H9 (cell line): ENCODE results near the gene PRAMEF1. TPM values are rescaled to one million over a fixed set of nuclear protein-coding genes. Genes with fewer than 3 reads are reported as not detected.

Source experiments
- DNase-seq: peaks from one replicate; pipeline ENCODE4 v3.0.0-alpha.2; 2017
- H2AFZ ChIP-seq: one replicate; pipeline ENCODE4 v1.6.1; 2013; ENCODE audit warnings: mild to moderate bottlenecking, low read length, control low read depth, moderate library complexity
- H2AK5ac ChIP-seq: 2 replicates; pipeline ENCODE4 v1.6.1; 2013; ENCODE audit warnings: low read length, control low read depth, mixed read lengths; ENCODE audit not compliant: insufficient read length
- H2BK120ac ChIP-seq: one replicate; pipeline ENCODE4 v1.6.1; 2013; ENCODE audit warnings: low read depth, mild to moderate bottlenecking, low read length, control low read depth, inconsistent platforms; ENCODE audit not compliant: poor library complexity, severe bottlenecking
- H2BK12ac ChIP-seq: 2 replicates; pipeline ENCODE4 v1.6.1; 2013; ENCODE audit warnings: low read length, control low read depth, mixed read lengths, low read depth; ENCODE audit not compliant: insufficient read length
- H2BK15ac ChIP-seq: 2 replicates; pipeline ENCODE4 v1.6.1; 2013; ENCODE audit warnings: low read depth, low read length, control low read depth
- H2BK20ac ChIP-seq: one replicate; pipeline ENCODE4 v1.6.1; 2013; ENCODE audit warnings: low read depth, mild to moderate bottlenecking, low read length, control low read depth, inconsistent platforms; ENCODE audit not compliant: poor library complexity, severe bottlenecking
- H2BK5ac ChIP-seq: 2 replicates; pipeline ENCODE4 v1.6.1; 2013; ENCODE audit warnings: low read length, control low read depth, mixed read lengths; ENCODE audit not compliant: insufficient read length
- H3K14ac ChIP-seq: 2 replicates; pipeline ENCODE4 v1.6.1; 2013; ENCODE audit warnings: low read length, control low read depth; ENCODE audit not compliant: insufficient read depth
- H3K18ac ChIP-seq: 2 replicates; pipeline ENCODE4 v1.6.1; 2013; ENCODE audit warnings: low read depth, mild to moderate bottlenecking, mixed read lengths, low read length, control low read depth; ENCODE audit not compliant: insufficient read length
- H3K23ac ChIP-seq: 2 replicates; pipeline ENCODE4 v1.6.1; 2013; ENCODE audit warnings: low read length, control low read depth, mixed read lengths, low read depth; ENCODE audit not compliant: insufficient read length
- H3K23me2 ChIP-seq: 2 replicates; pipeline ENCODE4 v1.6.1; 2013; ENCODE audit warnings: low read depth, mild to moderate bottlenecking, mixed read lengths, low read length, control low read depth; ENCODE audit not compliant: insufficient read length, poor library complexity, severe bottlenecking
- H3K27ac ChIP-seq: 2 replicates; pipeline ENCODE4 v1.5.1; 2013; ENCODE audit warnings: low read length, control low read depth, mixed read lengths, low read depth; ENCODE audit not compliant: insufficient read length
- H3K27me3 ChIP-seq: 2 replicates; pipeline ENCODE4 v1.6.1; 2013; ENCODE audit warnings: low read length, control low read depth, inconsistent platforms; ENCODE audit not compliant: insufficient read depth
- H3K4ac ChIP-seq: 2 replicates; pipeline ENCODE4 v1.6.1; 2013; ENCODE audit warnings: low read depth, mild to moderate bottlenecking, control low read depth, inconsistent platforms, low read length, moderate library complexity
- H3K4me1 ChIP-seq: 2 replicates; pipeline ENCODE4 v1.6.1; 2013; ENCODE audit warnings: low read length, control low read depth, inconsistent platforms; ENCODE audit not compliant: insufficient read depth
- H3K4me2 ChIP-seq: 2 replicates; pipeline ENCODE4 v1.6.1; 2013; ENCODE audit warnings: low read length, control low read depth, mixed read lengths; ENCODE audit not compliant: insufficient read length, insufficient read depth
- H3K56ac ChIP-seq: 2 replicates; pipeline ENCODE4 v1.6.1; 2013; ENCODE audit warnings: low read depth, mild to moderate bottlenecking, mixed read lengths, low read length, control low read depth; ENCODE audit not compliant: insufficient read length
- H3K79me1 ChIP-seq: 2 replicates; pipeline ENCODE4 v1.6.1; 2013; ENCODE audit warnings: low read depth, mild to moderate bottlenecking, moderate library complexity, low read length, control low read depth, inconsistent platforms; ENCODE audit not compliant: insufficient read depth, poor library complexity, severe bottlenecking
- H3K79me2 ChIP-seq: 2 replicates; pipeline ENCODE4 v1.6.1; 2013; ENCODE audit warnings: low read length, control low read depth, inconsistent platforms; ENCODE audit not compliant: insufficient read depth
- H3K9ac ChIP-seq: 2 replicates; pipeline ENCODE4 v1.6.1; 2013; ENCODE audit warnings: low read length, control low read depth, mixed read lengths; ENCODE audit not compliant: insufficient read length; ENCODE audit errors: extremely low read depth
- H3K9me3 ChIP-seq: one replicate; pipeline ENCODE4 v1.6.1; 2013; ENCODE audit warnings: low read depth, low read length, inconsistent platforms; ENCODE audit not compliant: control insufficient read depth
- H3T11ph ChIP-seq: one replicate; pipeline ENCODE4 v1.6.1; 2013; ENCODE audit warnings: mild to moderate bottlenecking, low read length, control low read depth, inconsistent platforms
- H4K20me1 ChIP-seq: one replicate; pipeline ENCODE4 v1.6.1; 2013; ENCODE audit not compliant: control insufficient read depth, insufficient read length, insufficient read depth
- H4K5ac ChIP-seq: 2 replicates; pipeline ENCODE4 v1.6.1; 2013; ENCODE audit warnings: low read depth, mild to moderate bottlenecking, mixed read lengths, low read length, control low read depth; ENCODE audit not compliant: insufficient read length
- H4K8ac ChIP-seq: replicated peaks from 2 replicates; pipeline ENCODE4 v1.6.1; 2013; ENCODE audit warnings: low read length, control low read depth, mixed read lengths, low read depth; ENCODE audit not compliant: insufficient read length
- H4K91ac ChIP-seq: 2 replicates; pipeline ENCODE4 v1.6.1; 2013; ENCODE audit warnings: low read depth, mild to moderate bottlenecking, moderate library complexity, mixed read lengths, low read length, control low read depth; ENCODE audit not compliant: insufficient read length
- H3K27ac Mint-ChIP-seq, 3 experiments: 2 replicates in 2 of 3; 3 replicates in 1 of 3; pipeline ENCODE4 v1.8.0; 2020 to 2021; ENCODE audit warnings: mixed read lengths in 3 of 3, mild to moderate bottlenecking in 1 of 3, moderate library complexity in 1 of 3
- H3K27me3 Mint-ChIP-seq: 2 replicates; pipeline ENCODE4 v1.8.0; 2021; ENCODE audit warnings: low read depth, mild to moderate bottlenecking, moderate library complexity, mixed read lengths
- H3K36me3 Mint-ChIP-seq, 3 experiments: 2 replicates in 2 of 3; 3 replicates in 1 of 3; pipeline ENCODE4 v1.8.0; 2020 to 2021; ENCODE audit warnings: low read depth in 3 of 3, mixed read lengths in 3 of 3; ENCODE audit not compliant: insufficient read depth in 1 of 3
- H3K4me1 Mint-ChIP-seq, 2 experiments: 2 replicates each; pipeline ENCODE4 v1.8.0; 2020; ENCODE audit warnings: mixed read lengths in 2 of 2
- H3K4me3 Mint-ChIP-seq, 2 experiments: 2 replicates in 1 of 2; 3 replicates in 1 of 2; pipeline ENCODE4 v1.8.0; 2020 to 2021; ENCODE audit warnings: mild to moderate bottlenecking in 2 of 2, mixed read lengths in 2 of 2, moderate library complexity in 1 of 2
- H3K9me3 Mint-ChIP-seq, 2 experiments: 2 replicates in 1 of 2; 3 replicates in 1 of 2; pipeline ENCODE4 v1.8.0; 2020; ENCODE audit warnings: mild to moderate bottlenecking in 2 of 2, mixed read lengths in 2 of 2, moderate library complexity in 1 of 2
- CTCF ChIP-seq: fragments of 200-600 bp; sonication (generic); conservative IDR thresholded peaks from 3 replicates; pipeline ENCODE4 v1.8.0; 2021; ENCODE audit warnings: antibody characterized with exemption, mild to moderate bottlenecking
- WGBS: extraction: QIAGEN DNeasy Blood & Tissue Kit; methylation state at CpG from one replicate; pipeline ENCODE4 v1.1.7; 2013; ENCODE audit warnings: missing lambda C conversion rate, low lambda C conversion rate, mixed read lengths; ENCODE audit not compliant: insufficient read length; ENCODE audit errors: extremely low coverage; 5-methylcytosine and 5-hydroxymethylcytosine counted together
- total RNA-seq: library from RNA; stranded (reverse); gene quantifications from 2 replicates; pipeline ENCODE4 v1.2.1, GENCODE V29; 2021

PRAMEF1 gene
- total RNA-seq, 1 experiment from 2014 or later, result not detected

GRCh38 chr1:12761781-12762180 is 29.4 kb upstream of the PRAMEF1 start:
- Histone ChIP-seq H3K9me3 (no peaks in the 10 kb centered on the region), H3K4me1 (no peaks in the 10 kb centered on the region), H2AFZ (no peak overlapping the region), H3K27me3 (no peaks in the 10 kb centered on the region), H3K14ac (no peak overlapping the region), H3K4ac (no peak overlapping the region), H2BK12ac (no peak overlapping the region), H2BK15ac (no peak overlapping the region), H3K23ac (no peak overlapping the region), H3T11ph (no peak overlapping the region), H4K20me1 (no peaks in the 10 kb centered on the region), H3K4me2 (no peak overlapping the region), H3K27ac (no peak overlapping the region), H3K79me2 (no peaks in the 10 kb centered on the region), H4K91ac (no peak overlapping the region), H3K23me2 (no peaks in the 10 kb centered on the region), H4K5ac (no peak overlapping the region), H2BK5ac (no peak overlapping the region), H3K18ac (no peak overlapping the region), H4K8ac (no peak overlapping the region), H2BK20ac (no peak overlapping the region), H2AK5ac (no peak overlapping the region), H2BK120ac (no peak overlapping the region), H3K9ac (no peak overlapping the region), H3K56ac (no peak overlapping the region), H3K79me1 (no peaks in the 10 kb centered on the region)
- peaks cover 0 to 7% of the 10 kb centered on the region in 2 experiments; a peak in 1 of 4 replicates for H3K4me1 Mint-ChIP-seq
- H3K27me3 Mint-ChIP-seq, result peaks cover 12% of the 10 kb centered on the region
- no peak overlapping the region for H3K27ac Mint-ChIP-seq
- no peak overlapping the region for H3K4me3 Mint-ChIP-seq
- DNase-seq, result no peak
- H3K36me3 Mint-ChIP-seq, result no peaks in the 10 kb centered on the region
- no CpG with 5 or more reads among the region's 5 CpGs for WGBS
- no peak for TF ChIP-seq CTCF
- H3K9me3 Mint-ChIP-seq, result peaks cover 0 to 3% of the 10 kb centered on the region in 2 experiments; a peak in 2 of 5 replicates
